Measurements from ENCODE around the gene AGPAT2.

The AGPAT2 gene

DNA sequence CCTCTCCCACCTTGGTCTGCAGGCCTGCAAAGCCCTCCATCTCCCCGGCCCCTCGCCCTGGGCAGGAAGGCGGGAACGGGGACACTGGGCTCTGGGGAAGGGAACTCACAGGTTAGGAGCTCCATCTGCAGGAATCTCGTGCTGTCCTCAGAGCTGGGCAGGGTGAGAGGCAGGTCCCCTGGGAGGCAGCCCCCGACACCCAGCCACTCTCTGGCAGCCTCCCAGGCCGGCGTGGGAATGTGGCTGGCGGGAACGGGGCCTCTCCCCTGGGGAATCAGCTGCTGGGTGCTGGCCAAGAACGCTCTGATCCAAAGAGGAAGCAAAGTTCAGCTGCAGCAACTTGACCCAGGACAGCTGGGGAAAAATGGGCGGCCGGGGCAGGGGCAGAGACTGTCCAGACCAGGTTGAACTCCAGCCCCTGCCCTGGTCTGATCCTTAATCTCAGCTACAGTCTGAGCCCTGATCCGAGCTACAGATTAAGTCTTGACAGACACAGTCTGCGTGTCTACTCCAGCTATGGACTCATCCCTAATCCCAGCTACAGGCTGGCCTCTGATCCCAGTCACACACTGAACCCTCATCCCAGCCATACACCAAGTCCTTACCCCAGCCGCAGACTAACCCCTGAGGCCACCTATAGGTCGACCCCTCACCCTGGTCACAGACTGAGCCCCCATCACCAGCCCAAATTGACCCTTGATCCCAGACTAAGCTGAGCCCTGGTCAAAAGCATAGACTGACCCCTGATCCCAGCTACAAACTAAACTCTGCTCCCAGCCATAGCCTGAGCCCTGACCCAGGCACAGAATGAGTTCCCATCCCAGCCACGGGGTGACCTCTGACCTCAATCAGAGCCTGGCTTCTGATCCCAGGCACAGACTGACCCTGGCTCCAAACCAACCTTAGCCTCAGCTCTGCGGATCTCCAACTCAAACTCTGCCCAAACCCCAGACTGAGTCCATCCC is 61.9 kb downstream of the AGPAT2 start:
- DNase-seq (ENCODE audit: low spot score): peak; percentile 67

DNA sequence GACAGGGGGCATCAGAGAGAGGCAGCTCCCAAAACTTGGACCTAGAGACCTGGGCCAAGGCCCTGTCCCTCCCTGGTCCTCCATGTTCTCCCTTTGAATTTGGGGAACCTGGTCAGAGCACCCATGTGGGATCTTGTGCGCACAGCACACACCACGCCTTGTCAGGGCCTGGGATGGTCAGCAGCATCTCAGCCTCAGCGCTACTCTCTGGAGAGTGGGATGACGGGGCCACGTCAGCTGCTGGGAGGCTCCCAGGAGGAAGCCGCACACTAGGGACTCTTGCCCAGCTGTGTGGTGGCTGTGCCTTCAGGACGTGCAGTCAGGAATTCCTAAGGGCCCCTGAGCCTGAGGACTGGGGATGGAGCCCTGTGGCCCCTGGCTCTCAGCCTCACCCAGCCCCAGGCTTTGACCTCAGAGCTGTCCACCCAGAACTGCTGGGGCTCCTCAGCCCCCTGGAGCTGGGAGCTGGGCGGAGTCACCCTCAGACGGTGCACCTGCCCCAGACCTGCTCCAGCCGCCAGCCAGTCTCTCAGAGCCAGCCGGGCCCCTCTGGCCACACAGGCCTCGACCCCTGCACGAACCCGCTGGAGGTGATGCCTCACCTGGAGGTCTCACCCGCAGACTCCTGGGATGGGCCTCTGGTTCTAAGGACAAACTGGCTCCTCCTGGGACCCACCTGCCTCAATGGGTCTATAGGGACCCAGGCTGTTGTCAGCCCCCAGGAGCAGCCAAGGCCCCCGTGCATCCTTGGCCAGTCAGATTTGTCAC is 62.9 kb downstream of the AGPAT2 start:
- no peak for DNase-seq (ENCODE audit: low spot score)

DNA sequence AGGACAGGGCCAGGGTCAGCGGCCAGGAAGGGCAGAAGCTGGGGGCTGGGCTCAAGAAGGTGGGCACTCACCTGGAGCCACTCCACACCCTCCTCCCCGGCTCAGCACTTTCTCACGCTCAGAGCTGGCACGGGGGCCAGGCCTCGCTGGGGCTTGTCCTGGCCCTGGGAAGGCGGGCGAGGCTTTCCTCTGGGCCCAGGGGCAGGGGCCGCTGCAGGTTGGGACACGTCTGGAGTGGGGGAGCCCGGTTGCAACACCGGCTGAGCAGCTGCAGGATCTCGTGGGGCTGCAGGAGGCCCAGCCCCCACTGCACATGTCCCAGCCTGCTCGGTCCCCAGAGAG is 63.4 kb downstream of the AGPAT2 start:
- DNase-seq (ENCODE audit: low spot score): no peak

Data from AG08395 (cell line).